Progenitor cell of endocrine pancreas (in vitro differentiated cells): ENCODE measurements around the gene CSMD2. TPM values are rescaled to one million over a fixed set of nuclear protein-coding genes. Genes with fewer than 3 reads are reported as not detected.

Experiments
- DNase-seq: peaks from one replicate; pipeline ENCODE4 v3.0.0; 2021; ENCODE audit warnings: low spot score; ENCODE audit not compliant: unreplicated experiment
- H3K27ac Mint-ChIP-seq: 2 replicates; pipeline ENCODE4 v1.8.0; 2021; ENCODE audit warnings: mild to moderate bottlenecking, moderate library complexity, mixed read lengths
- H3K27me3 Mint-ChIP-seq: 2 replicates; pipeline ENCODE4 v1.8.0; 2021; ENCODE audit warnings: mixed read lengths
- H3K36me3 Mint-ChIP-seq: 2 replicates; pipeline ENCODE4 v1.8.0; 2022; ENCODE audit warnings: mixed read lengths; ENCODE audit not compliant: insufficient read depth
- H3K4me1 Mint-ChIP-seq: 2 replicates; pipeline ENCODE4 v1.8.0; 2021; ENCODE audit warnings: low read depth, mixed read lengths
- H3K4me3 Mint-ChIP-seq: 2 replicates; pipeline ENCODE4 v1.8.0; 2021; ENCODE audit warnings: low read depth, mild to moderate bottlenecking, moderate library complexity, mixed read lengths
- H3K9me3 Mint-ChIP-seq: 2 replicates; pipeline ENCODE4 v1.8.0; 2021; ENCODE audit warnings: low read depth, mixed read lengths
- total RNA-seq: library from RNA; stranded (reverse); gene quantifications from 2 replicates; pipeline ENCODE4 v1.2.1, GENCODE V29; 2021
- TF ChIP-seq, protein P1 (sequence below): fragments of 200-600 bp; sonication (generic); IDR thresholded peaks from one replicate; pipeline ENCODE4 v1.5.0; 2021; ENCODE audit warnings: antibody characterized with exemption, mild to moderate bottlenecking; ENCODE audit not compliant: unreplicated experiment

Gene CSMD2
- total RNA-seq, 1 donor from 2014 or later: 0.38 TPM

DNA sequence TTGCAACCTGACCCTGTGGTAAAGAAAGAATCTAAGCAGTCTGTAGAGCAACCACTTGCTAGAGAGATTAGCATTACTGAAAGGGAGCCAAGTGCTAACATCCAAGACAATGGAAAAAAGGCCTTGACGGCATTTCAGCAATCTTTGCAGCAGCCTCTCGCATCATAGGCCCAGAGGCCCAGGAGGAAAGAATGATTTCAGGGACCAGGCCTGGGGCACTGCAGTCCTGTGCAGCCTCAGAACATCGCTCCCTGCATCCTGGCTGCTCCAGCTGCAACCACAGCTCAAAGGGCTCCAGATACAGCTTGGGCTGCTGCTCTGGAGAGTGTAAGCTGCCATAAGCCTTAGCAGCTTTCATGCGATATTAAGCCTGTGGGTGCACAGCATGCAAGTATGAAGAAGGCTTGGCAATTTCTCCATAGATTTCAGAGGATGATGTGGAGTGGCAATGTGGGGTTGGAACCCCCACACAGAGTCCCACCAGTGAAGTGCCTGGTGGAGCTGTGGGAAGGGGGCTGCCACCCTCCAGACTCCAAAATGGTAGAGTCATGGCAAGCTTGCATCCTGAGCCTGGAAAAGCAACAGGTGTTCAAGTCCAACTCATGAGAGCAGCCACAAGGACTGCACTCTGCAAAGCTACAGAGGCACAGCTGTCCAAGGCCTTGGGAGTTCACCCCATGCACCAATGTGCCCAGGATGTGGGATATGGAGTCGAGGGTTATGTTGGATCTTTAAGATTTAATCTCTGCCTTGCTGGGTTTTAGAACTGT is 411.8 kb downstream of the CSMD2 start:
- TF ChIP-seq, protein P1, sequence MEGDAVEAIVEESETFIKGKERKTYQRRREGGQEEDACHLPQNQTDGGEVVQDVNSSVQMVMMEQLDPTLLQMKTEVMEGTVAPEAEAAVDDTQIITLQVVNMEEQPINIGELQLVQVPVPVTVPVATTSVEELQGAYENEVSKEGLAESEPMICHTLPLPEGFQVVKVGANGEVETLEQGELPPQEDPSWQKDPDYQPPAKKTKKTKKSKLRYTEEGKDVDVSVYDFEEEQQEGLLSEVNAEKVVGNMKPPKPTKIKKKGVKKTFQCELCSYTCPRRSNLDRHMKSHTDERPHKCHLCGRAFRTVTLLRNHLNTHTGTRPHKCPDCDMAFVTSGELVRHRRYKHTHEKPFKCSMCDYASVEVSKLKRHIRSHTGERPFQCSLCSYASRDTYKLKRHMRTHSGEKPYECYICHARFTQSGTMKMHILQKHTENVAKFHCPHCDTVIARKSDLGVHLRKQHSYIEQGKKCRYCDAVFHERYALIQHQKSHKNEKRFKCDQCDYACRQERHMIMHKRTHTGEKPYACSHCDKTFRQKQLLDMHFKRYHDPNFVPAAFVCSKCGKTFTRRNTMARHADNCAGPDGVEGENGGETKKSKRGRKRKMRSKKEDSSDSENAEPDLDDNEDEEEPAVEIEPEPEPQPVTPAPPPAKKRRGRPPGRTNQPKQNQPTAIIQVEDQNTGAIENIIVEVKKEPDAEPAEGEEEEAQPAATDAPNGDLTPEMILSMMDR: no peak
- Mint-ChIP-seq H3K4me1 (no peaks in the 10 kb centered on the region), H3K27ac (no peak overlapping the region), H3K4me3 (no peak overlapping the region), H3K27me3 (peaks cover 3% of the 10 kb centered on the region), H3K9me3 (peaks cover 14% of the 10 kb centered on the region), H3K36me3 (no peaks in the 10 kb centered on the region)
- DNase-seq: no peak

DNA sequence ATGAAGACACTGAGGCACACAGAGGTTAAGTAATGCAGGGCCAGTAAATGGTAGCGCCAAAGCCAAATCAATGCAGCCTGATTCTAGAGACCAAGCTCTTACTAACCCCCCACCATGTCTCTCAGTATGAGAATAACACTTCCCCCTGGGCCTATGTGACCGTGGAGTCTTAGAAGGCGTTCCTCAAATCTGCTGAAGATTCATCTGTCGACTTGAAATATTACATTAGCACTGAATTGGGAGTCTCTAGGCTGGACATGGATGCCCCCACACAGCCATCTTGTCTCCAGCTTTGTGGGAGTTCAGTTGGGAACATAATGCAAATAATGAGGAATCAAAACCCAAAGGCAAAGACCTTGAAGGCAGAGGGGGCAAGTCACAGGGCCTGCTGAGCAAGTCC is 419.1 kb downstream of the CSMD2 start:
- TF ChIP-seq, protein P1: no peak
- no peak overlapping the region for H3K4me3 Mint-ChIP-seq
- H3K27me3 Mint-ChIP-seq: peaks cover 8% of the 10 kb centered on the region
- no peak for DNase-seq
- H3K4me1 Mint-ChIP-seq: no peaks in the 10 kb centered on the region
- H3K27ac Mint-ChIP-seq: no peak overlapping the region
- no peaks in the 10 kb centered on the region for H3K36me3 Mint-ChIP-seq
- no peaks in the 10 kb centered on the region for H3K9me3 Mint-ChIP-seq

DNA sequence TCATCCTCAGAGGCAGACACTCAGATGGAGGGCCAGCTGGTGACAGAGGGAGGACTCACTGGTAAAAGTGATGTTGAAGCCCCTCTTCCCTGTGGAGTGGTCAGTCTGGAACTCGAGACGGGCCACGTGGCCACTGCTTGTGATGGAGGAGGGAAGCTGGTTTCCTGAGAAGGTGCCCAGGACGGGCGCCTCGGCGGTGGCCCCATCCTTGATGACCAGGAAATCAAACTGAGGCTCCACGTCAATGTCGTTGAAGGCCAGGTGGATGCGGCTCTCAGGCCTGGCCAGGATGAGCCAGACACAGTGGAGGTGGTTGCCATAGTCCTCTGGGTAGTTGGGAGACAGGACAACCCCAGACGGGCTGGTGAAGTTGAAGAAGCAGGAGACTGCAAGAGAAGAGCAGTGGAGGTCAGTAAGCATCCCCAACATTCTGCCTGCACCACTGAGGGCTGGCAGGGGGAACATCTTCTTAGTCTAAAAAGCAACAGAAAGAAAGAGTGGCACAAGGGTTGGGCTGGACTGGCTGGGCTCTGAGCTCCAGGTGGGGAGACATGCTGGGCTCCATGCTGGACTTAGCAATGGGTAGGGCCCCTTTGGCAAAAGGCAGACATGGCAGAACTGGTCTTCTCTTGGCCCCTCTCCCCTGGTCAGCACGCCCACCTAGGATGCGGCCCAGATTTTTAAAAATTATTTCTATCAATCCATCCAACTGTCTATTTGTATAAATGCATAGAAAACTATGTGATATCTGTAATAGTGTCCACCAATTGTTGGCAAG is 421.6 kb downstream of the CSMD2 start:
- Mint-ChIP-seq H3K9me3 (no peaks in the 10 kb centered on the region), H3K27me3 (peaks cover 20% of the 10 kb centered on the region), H3K27ac (no peak overlapping the region), H3K36me3 (no peaks in the 10 kb centered on the region), H3K4me1 (no peaks in the 10 kb centered on the region), H3K4me3 (no peak overlapping the region)
- TF ChIP-seq, protein P1: no peak
- DNase-seq: no peak

DNA sequence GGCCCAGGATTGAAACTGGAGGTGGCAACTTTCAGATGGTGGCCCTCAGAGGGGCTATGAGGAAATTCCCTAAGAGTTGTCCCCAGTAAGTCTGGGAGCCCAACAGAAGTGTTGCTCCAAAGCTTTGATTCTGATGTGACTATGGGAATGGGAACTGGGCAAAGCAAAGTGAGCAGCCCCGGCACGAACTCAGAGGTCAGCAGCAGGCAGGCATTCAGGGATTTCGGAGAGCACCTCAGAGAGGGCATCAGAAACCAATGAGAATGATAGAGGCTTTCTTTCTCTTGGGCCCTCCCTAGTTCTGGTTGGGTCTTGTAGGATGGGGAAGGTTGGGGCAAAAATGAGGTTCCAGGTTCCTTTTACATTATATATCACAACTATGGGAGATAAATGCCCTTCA is 422.4 kb downstream of the CSMD2 start:
- Mint-ChIP-seq H3K4me1 (no peaks in the 10 kb centered on the region), H3K27ac (no peak overlapping the region), H3K36me3 (no peaks in the 10 kb centered on the region), H3K9me3 (no peaks in the 10 kb centered on the region), H3K27me3 (peaks cover 21% of the 10 kb centered on the region), H3K4me3 (no peak overlapping the region)
- TF ChIP-seq, protein P1: no peak
- no peak for DNase-seq

DNA sequence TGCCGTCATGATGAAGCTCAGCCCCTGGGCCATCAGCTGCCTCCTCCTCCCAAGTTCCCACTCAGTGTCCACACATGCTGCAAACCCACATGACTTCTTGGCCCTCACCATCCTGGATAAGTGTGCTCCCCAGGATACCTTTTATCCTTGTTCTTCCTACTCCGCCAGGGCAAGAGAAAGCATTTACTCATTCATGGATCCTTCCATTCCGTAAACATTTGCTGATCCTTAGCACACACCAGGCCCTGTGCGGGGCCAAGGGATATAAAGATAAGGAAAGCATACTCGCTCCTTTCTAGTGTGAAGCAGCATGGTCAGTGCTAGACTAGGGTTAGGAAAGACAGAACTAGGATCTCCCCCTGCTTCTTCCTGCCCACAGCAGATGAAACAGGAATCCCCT is 423.3 kb downstream of the CSMD2 start:
- no peaks in the 10 kb centered on the region for H3K9me3 Mint-ChIP-seq
- H3K36me3 Mint-ChIP-seq: no peaks in the 10 kb centered on the region
- no peaks in the 10 kb centered on the region for H3K4me1 Mint-ChIP-seq
- TF ChIP-seq, protein P1: no peak
- H3K27me3 Mint-ChIP-seq: peaks cover 21% of the 10 kb centered on the region
- DNase-seq: no peak
- H3K4me3 Mint-ChIP-seq: no peak overlapping the region
- no peak overlapping the region for H3K27ac Mint-ChIP-seq
